ENCODE measurements around the gene TAF3.
A peak's percentile ranks its signal among the peaks of the same experiment; 100 is the strongest.

The TAF3 gene

GRCh38 chr10:8048281-8049008 is 230.1 kb downstream of the TAF3 start:
- DNase-seq: peak in 4 of 5 experiments; percentile 57 to 96 (median 80)

GRCh38 chr10:8049045-8049864 is 230.9 kb downstream of the TAF3 start:
- no peak for DNase-seq

GRCh38 chr10:8049865-8050555 is 231.7 kb downstream of the TAF3 start:
- no peak for DNase-seq

- DNase-seq: no peak
Observed at GRCh38 chr10:8050556-8051108, 232.3 kb downstream of the TAF3 start.

- peak in 1 of 5 experiments; percentile 76 for DNase-seq
Observed at GRCh38 chr10:8051109-8051821, 233.0 kb downstream of the TAF3 start.

- DNase-seq: peak in 1 of 5 experiments; percentile 80
Observed at GRCh38 chr10:8051851-8052257, 233.5 kb downstream of the TAF3 start.

GRCh38 chr10:8052341-8052955 is 234.1 kb downstream of the TAF3 start:
- peak in 2 of 5 experiments; percentile 50 to 86 for DNase-seq

GRCh38 chr10:8052956-8053445 is 234.7 kb downstream of the TAF3 start:
- no peak for DNase-seq

- DNase-seq: peak; percentile 79 to 96 (median 95)
Observed at GRCh38 chr10:8053446-8054243, 235.3 kb downstream of the TAF3 start.

- no peak for DNase-seq
Observed at GRCh38 chr10:8054244-8054493, 235.9 kb downstream of the TAF3 start.

GRCh38 chr10:8054494-8055407 is 236.4 kb downstream of the TAF3 start, which contains the start of gene GATA3:
GATA3 (plus strand) TSS chr10:8054688; CDS start chr10:8055656, 968 bp downstream.
- DNase-seq: peak; percentile 73 to 97 (median 77)

GRCh38 chr10:8055420-8056349 is 237.4 kb downstream of the TAF3 start:
- DNase-seq: no peak

GRCh38 chr10:8056378-8056777 is 238.1 kb downstream of the TAF3 start:
- no peak for DNase-seq

- DNase-seq: peak in 3 of 5 experiments; percentile 36 to 83 (median 38)
Observed at GRCh38 chr10:8056871-8057331, 238.6 kb downstream of the TAF3 start.

GRCh38 chr10:8057636-8058273 is 239.4 kb downstream of the TAF3 start:
- DNase-seq: no peak

- peak in 1 of 5 experiments; percentile 67 for DNase-seq
Observed at GRCh38 chr10:8058274-8059111, 240.2 kb downstream of the TAF3 start.

Measured in T-helper 2 cell (primary cell).